Left renal cortex interstitium (tissue), 4 donors: ENCODE data around the gene KCNJ14. TPM values are rescaled to one million over a fixed set of nuclear protein-coding genes. Genes with fewer than 3 reads are reported as not detected.

Experiments used
- polyA plus RNA-seq, 4 donors: library from polyadenylated mRNA; unstranded; fragments of 120-200 nt; gene quantifications; one replicate each; pipeline ENCODE4 v1.2.1, GENCODE V29; 2013; ENCODE audit not compliant: insufficient read length in 4 of 4

The KCNJ14 gene
- polyA plus RNA-seq, 4 donors, result 0.40 to 1.2 (median 0.85) TPM

Other genes with a start within 250 kb of the KCNJ14 start
- 10 to 100 TPM; 45.5 to 71.5 (median 56.2) TPM for gene CARD8, start 199.7 kb upstream of the KCNJ14 start, polyA plus RNA-seq
- gene ZNF114, start 185.5 kb upstream of the KCNJ14 start, polyA plus RNA-seq, result 1 to 10 TPM; 5.9 to 7.6 (median 7.1) TPM
- gene EMP3, start 130.0 kb upstream of the KCNJ14 start, polyA plus RNA-seq, result 10 to 100 TPM; 64.9 to 82.5 (median 74.9) TPM
- gene TMEM143, start 91.6 kb upstream of the KCNJ14 start, polyA plus RNA-seq, result 10 to 100 TPM in 3 of 4 donors, 1 to 10 TPM in 1; 9.2 to 14.6 (median 12.0) TPM
- under 1 TPM; 0.33 to 0.64 (median 0.60) TPM for gene SYNGR4, start 91.2 kb upstream of the KCNJ14 start, polyA plus RNA-seq
- 100 to 1,000 TPM; 208 to 244 (median 234) TPM for gene KDELR1, start 64.0 kb upstream of the KCNJ14 start, polyA plus RNA-seq
- under 1 TPM; 0.42 to 0.78 (median 0.54) TPM for gene GRIN2D, start 61.9 kb upstream of the KCNJ14 start, polyA plus RNA-seq
- gene GRWD1, start 9.6 kb upstream of the KCNJ14 start, polyA plus RNA-seq, result 10 to 100 TPM; 22.9 to 33.0 (median 27.9) TPM
- 100 to 1,000 TPM in 1 of 4 donors, 10 to 100 TPM in 3; 75.7 to 107 (median 90.7) TPM for gene CYTH2, start 13.8 kb downstream of the KCNJ14 start, polyA plus RNA-seq
- gene LMTK3, start 56.3 kb downstream of the KCNJ14 start, polyA plus RNA-seq, result 1 to 10 TPM; 1.9 to 5.0 (median 3.7) TPM
- under 1 TPM; 0.25 to 0.39 (median 0.35) TPM for gene SULT2B1, start 96.6 kb downstream of the KCNJ14 start, polyA plus RNA-seq
- gene SPACA4, start 151.2 kb downstream of the KCNJ14 start, polyA plus RNA-seq, result under 1 TPM in 2 of 4 donors, not detected in 2; 0.11 to 0.26 TPM
- gene FAM83E, start 159.5 kb downstream of the KCNJ14 start, polyA plus RNA-seq, result 1 to 10 TPM; 1.2 to 2.7 (median 1.4) TPM
- gene RPL18, start 163.6 kb downstream of the KCNJ14 start, polyA plus RNA-seq, result 1,000 to 10,000 TPM; 1,107 to 1,584 (median 1,279) TPM
- 10 to 100 TPM; 17.1 to 40.1 (median 29.5) TPM for gene SPHK2, start 163.9 kb downstream of the KCNJ14 start, polyA plus RNA-seq
- 10 to 100 TPM; 11.3 to 15.7 (median 13.2) TPM for gene DBP, start 181.8 kb downstream of the KCNJ14 start, polyA plus RNA-seq
- gene CA11, start 190.6 kb downstream of the KCNJ14 start, polyA plus RNA-seq, result 10 to 100 TPM; 20.9 to 34.8 (median 28.6) TPM
- gene NTN5, start 217.4 kb downstream of the KCNJ14 start, polyA plus RNA-seq, result 1 to 10 TPM in 3 of 4 donors, under 1 TPM in 1; 0.45 to 2.1 (median 1.6) TPM
- 1 to 10 TPM; 1.7 to 5.6 (median 3.3) TPM for gene FUT2, start 240.4 kb downstream of the KCNJ14 start, polyA plus RNA-seq